PC-3 (cell line): ENCODE results near the gene CPT1A. TPM values are rescaled to one million over a fixed set of nuclear protein-coding genes. Genes with fewer than 3 reads are reported as not detected.

Source experiments
- ATAC-seq: fragments of 200-7000 bp; cut with Tn5 transposase; 2 replicates; pipeline ENCODE4 v1.9.1; 2020; ENCODE audit warnings: mild to moderate bottlenecking, moderate library complexity
- BruUV-seq: library from RNA; stranded (reverse); fragments of 400-500 nt; replicated peaks from 2 replicates; lab custom pipeline; 2021; lab: Mats Ljungman, UMichigan
- CTCF ChIA-PET: fragments of 300-600 bp; sonication (Branson Sonifier 250); formaldehyde crosslinking; loops from one replicate; lab custom pipeline; 2022; ENCODE audit warnings: antibody characterized with exemption; lab: Charles Lee
- POLR2A ChIA-PET: fragments of 300-600 bp; sonication (Branson Sonifier 250); formaldehyde crosslinking; loops from one replicate; lab custom pipeline; 2022; ENCODE audit warnings: antibody characterized with exemption; ENCODE audit not compliant: unreplicated experiment; lab: Charles Lee
- DNase-seq: peaks from one replicate; pipeline ENCODE4 v3.0.0-alpha.2; 2015
- H2AFZ ChIP-seq: fragments of 300-600 bp; sonication (generic); 2 replicates; pipeline ENCODE4 v1.6.0; 2016; ENCODE audit warnings: antibody characterized with exemption, low read length
- H3F3A ChIP-seq: fragments of 300-600 bp; sonication (generic); one replicate; pipeline ENCODE4 v1.6.0; 2017; ENCODE audit warnings: antibody characterized with exemption, low read length, control low read depth, mild to moderate bottlenecking; ENCODE audit not compliant: unreplicated experiment
- H3K27ac ChIP-seq: fragments of 300-600 bp; sonication (generic); 2 replicates; pipeline ENCODE4 v1.5.1; 2016; ENCODE audit warnings: mild to moderate bottlenecking, low read length
- H3K27me3 ChIP-seq: fragments of 300-600 bp; sonication (generic); 2 replicates; pipeline ENCODE4 v1.6.1; 2016; ENCODE audit warnings: low read length, mixed read lengths
- H3K36me3 ChIP-seq: fragments of 300-600 bp; sonication (generic); 2 replicates; pipeline ENCODE4 v1.6.1; 2016; ENCODE audit warnings: low read depth, mixed run types, low read length, mixed read lengths
- H3K4me1 ChIP-seq: fragments of 300-600 bp; sonication (generic); 2 replicates; pipeline ENCODE4 v1.5.1; 2016; ENCODE audit warnings: low read length; ENCODE audit not compliant: insufficient read depth
- H3K4me2 ChIP-seq: fragments of 300-600 bp; sonication (generic); 2 replicates; pipeline ENCODE4 v1.6.0; 2016; ENCODE audit warnings: low read length
- H3K4me3 ChIP-seq: fragments of 300-600 bp; sonication (generic); 2 replicates; pipeline ENCODE4 v1.5.1; 2016; ENCODE audit warnings: mild to moderate bottlenecking, low read length, mixed read lengths
- H3K79me2 ChIP-seq: fragments of 300-600 bp; sonication (generic); 2 replicates; pipeline ENCODE4 v1.6.1; 2017; ENCODE audit warnings: low read length, mixed read lengths
- H3K9ac ChIP-seq: fragments of 300-600 bp; sonication (generic); 2 replicates; pipeline ENCODE4 v1.6.0; 2016; ENCODE audit warnings: mild to moderate bottlenecking, low read length
- H3K9me2 ChIP-seq: fragments of 300-600 bp; sonication (generic); replicated peaks from 2 replicates; pipeline ENCODE4 v1.6.1; 2016; ENCODE audit warnings: mixed run types, low read length, mixed read lengths
- H3K9me3 ChIP-seq: fragments of 300-600 bp; sonication (generic); 2 replicates; pipeline ENCODE4 v1.6.1; 2016; ENCODE audit warnings: low read length, mixed read lengths
- H4K20me1 ChIP-seq: fragments of 300-600 bp; sonication (generic); 2 replicates; pipeline ENCODE4 v1.6.1; 2016; ENCODE audit warnings: low read length, mixed read lengths
- EZH2 ChIP-seq: fragments of 300-600 bp; sonication (generic); IDR thresholded peaks from one replicate; pipeline ENCODE4 v1.6.1; 2017; ENCODE audit warnings: antibody characterized with exemption, mild to moderate bottlenecking, low read length; ENCODE audit not compliant: unreplicated experiment
- EZH2phosphoT487 ChIP-seq: fragments of 300-600 bp; sonication (generic); IDR thresholded peaks from 2 replicates; pipeline ENCODE4 v1.6.1; 2018; ENCODE audit warnings: mild to moderate bottlenecking, antibody characterized with exemption, low read length, borderline replicate concordance
- intact Hi-C: fragments of 100-400 bp; cut with micrococcal nuclease; formaldehyde crosslinking; loops from 2 replicates; pipeline ENCODE4 v1.9.0; 2023
- total RNA-seq: library from RNA; depleted of rRNA; stranded (reverse); fragments of >200 nt; gene quantifications from 2 replicates; pipeline ENCODE4 v1.2.3, GENCODE V29; 2014
- TF ChIP-seq, protein P1 (sequence below): fragments of 300-600 bp; sonication (generic); conservative IDR thresholded peaks from 2 replicates; pipeline ENCODE4 v1.5.1; 2017; ENCODE audit warnings: antibody characterized with exemption, low read depth, mild to moderate bottlenecking, low read length

The CPT1A gene
- total RNA-seq, 1 experiment from 2014 or later: 38.1 TPM

DNA sequence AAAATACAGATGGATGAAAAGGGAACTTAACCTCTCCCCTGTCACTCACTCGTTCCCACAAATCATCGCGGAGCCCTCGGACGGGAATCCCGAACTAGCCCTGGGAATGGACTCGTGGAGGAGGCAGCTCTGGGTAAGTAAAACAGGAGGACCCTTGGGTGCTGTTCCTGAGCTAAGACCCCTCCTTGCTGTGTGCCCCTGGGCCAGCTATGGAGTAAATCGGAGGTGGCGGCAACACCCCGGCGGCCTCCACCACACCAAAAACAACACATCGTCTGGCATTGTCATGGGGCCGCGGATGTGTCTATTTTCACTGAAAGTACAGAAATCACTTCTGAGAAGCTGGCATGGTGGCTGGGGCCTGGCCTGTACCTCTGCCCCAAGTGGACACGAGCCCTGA, 12.1 kb downstream of the CPT1A start:
- H3K27ac ChIP-seq: no peak overlapping the region
- no peaks in the 10 kb centered on the region for H3K9me2 ChIP-seq
- TF ChIP-seq EZH2phosphoT487 (no peak), EZH2 (no peak)
- TF ChIP-seq, protein P1, sequence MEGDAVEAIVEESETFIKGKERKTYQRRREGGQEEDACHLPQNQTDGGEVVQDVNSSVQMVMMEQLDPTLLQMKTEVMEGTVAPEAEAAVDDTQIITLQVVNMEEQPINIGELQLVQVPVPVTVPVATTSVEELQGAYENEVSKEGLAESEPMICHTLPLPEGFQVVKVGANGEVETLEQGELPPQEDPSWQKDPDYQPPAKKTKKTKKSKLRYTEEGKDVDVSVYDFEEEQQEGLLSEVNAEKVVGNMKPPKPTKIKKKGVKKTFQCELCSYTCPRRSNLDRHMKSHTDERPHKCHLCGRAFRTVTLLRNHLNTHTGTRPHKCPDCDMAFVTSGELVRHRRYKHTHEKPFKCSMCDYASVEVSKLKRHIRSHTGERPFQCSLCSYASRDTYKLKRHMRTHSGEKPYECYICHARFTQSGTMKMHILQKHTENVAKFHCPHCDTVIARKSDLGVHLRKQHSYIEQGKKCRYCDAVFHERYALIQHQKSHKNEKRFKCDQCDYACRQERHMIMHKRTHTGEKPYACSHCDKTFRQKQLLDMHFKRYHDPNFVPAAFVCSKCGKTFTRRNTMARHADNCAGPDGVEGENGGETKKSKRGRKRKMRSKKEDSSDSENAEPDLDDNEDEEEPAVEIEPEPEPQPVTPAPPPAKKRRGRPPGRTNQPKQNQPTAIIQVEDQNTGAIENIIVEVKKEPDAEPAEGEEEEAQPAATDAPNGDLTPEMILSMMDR: no peak
- no peaks in the 10 kb centered on the region for H3F3A ChIP-seq
- H3K36me3 ChIP-seq: 0 out of 2 replicates have a peak, but pooled peaks cover 5% of the 10 kb centered on the region
- no TSS peak for BruUV-seq
- no peak overlapping the region for H3K4me2 ChIP-seq
- ATAC-seq (no peak), DNase-seq (no peak)
- no peak overlapping the region for H3K9ac ChIP-seq
- H3K9me3 ChIP-seq: no peaks in the 10 kb centered on the region
- no peaks in the 10 kb centered on the region for H3K27me3 ChIP-seq
- no peak overlapping the region for H2AFZ ChIP-seq
- peaks cover 62% of the 10 kb centered on the region for H3K79me2 ChIP-seq
- no peak overlapping the region for H3K4me3 ChIP-seq
- no peaks in the 10 kb centered on the region for H4K20me1 ChIP-seq
- peaks cover 8% of the 10 kb centered on the region for H3K4me1 ChIP-seq
- ChIA-PET CTCF (no interaction called here), POLR2A (no interaction called here)
- intact Hi-C loops: no loop called here

DNA sequence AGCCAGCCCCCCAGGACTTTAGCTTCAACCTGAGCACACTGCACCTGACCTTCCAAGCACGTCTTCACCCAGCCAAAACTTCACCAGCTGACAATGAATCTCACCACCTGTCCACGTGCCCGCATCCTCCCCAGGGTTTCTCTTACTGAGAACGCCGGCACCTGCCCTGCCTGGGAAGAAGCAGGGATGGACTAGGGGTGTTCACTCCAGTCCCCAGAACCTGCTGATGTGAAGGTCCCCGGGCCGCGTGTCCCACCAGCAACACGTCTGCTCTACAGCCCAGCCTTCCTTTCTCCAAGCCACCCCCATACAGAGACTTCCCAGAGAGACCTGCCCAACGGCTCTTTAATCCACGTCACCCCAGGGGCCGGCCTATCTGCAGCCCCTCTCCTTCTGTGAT, 12.8 kb downstream of the CPT1A start:
- POLR2A ChIA-PET: no interaction called here
- no peak for DNase-seq
- no peaks in the 10 kb centered on the region for H3F3A ChIP-seq
- H3K79me2 ChIP-seq: peaks cover 63% of the 10 kb centered on the region
- no peak overlapping the region for H3K9ac ChIP-seq
- no peaks in the 10 kb centered on the region for H4K20me1 ChIP-seq
- no peak overlapping the region for H2AFZ ChIP-seq
- H3K27ac ChIP-seq: no peak overlapping the region
- CTCF ChIA-PET: no interaction called here
- no peaks in the 10 kb centered on the region for H3K9me3 ChIP-seq
- ATAC-seq: no peak
- TF ChIP-seq EZH2phosphoT487: no peak
- TF ChIP-seq EZH2: no peak
- TF ChIP-seq, protein P1: no peak
- no peak overlapping the region for H3K4me3 ChIP-seq
- H3K36me3 ChIP-seq: 0 out of 2 replicates have a peak, but pooled peaks cover 5% of the 10 kb centered on the region
- H3K4me2 ChIP-seq: no peak overlapping the region
- no peaks in the 10 kb centered on the region for H3K27me3 ChIP-seq
- H3K9me2 ChIP-seq: no peaks in the 10 kb centered on the region
- peaks cover 8% of the 10 kb centered on the region for H3K4me1 ChIP-seq
- intact Hi-C loops: no loop called here
- BruUV-seq: no TSS peak

DNA sequence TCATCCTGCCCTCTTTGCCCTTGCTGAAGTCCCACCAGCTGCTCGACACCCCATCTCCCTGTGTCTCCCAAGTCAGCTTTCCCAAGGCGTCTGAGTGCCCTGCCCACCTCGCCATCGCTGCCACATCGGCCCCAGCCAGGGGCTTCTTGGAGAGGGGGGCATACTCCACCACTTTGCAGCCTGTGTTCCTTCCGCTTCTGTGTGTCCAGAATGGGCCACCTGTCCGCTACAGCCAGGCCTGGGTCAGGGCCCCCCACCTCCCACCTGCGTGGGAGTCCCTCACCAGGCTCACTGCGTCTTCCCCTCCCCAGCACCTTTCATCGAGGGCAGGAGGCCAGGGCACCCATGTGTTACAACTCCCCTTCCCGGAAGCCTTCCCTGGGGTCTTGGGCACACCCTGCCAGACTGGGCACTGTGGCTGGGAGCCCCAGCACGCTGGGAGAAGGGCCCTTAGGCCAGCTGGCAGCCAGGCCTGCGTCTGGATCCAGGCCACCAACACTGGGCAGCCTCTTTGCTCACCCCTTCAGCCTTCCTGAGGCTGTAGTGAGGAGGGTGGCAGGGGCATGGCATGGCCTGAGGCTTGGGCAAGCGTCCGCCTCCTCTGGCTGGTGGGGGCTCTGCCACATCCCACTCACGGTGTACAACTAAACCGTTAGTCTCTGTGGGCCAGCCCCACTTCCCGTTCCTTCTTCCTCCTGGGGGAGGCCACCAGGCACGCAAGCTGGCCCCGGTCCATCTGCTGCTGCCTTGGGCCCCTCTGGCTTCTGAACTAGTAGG, 13.4 kb downstream of the CPT1A start:
- Histone ChIP-seq H3K4me3 (no peak overlapping the region), H3K36me3 (0 out of 2 replicates have a peak, but pooled peaks cover 5% of the 10 kb centered on the region), H3K79me2 (peaks cover 60% of the 10 kb centered on the region), H3K9ac (no peak overlapping the region), H3K27me3 (no peaks in the 10 kb centered on the region), H3K9me3 (no peaks in the 10 kb centered on the region), H4K20me1 (no peaks in the 10 kb centered on the region), H3K4me1 (peaks cover 8% of the 10 kb centered on the region), H3K27ac (no peak overlapping the region), H2AFZ (no peak overlapping the region), H3F3A (no peaks in the 10 kb centered on the region), H3K9me2 (no peaks in the 10 kb centered on the region), H3K4me2 (no peak overlapping the region)
- intact Hi-C loops: no loop called here
- CTCF ChIA-PET: no interaction called here
- BruUV-seq: no TSS peak
- no peak for DNase-seq
- ATAC-seq: no peak
- POLR2A ChIA-PET: no interaction called here
- no peak for TF ChIP-seq EZH2phosphoT487
- TF ChIP-seq, protein P1: no peak
- no peak for TF ChIP-seq EZH2
